D341Med (cell line): ENCODE results near the gene LRRC8A.
A peak's percentile ranks its signal among the peaks of the same experiment; 100 is the strongest.
"Not testable (repeated sequence)": the region's sequence is repeated elsewhere in the genome, so short reads cannot be mapped to it uniquely, and the experiment has no call there.

Experiments used
- DNase-seq: peaks from one replicate; pipeline ENCODE4 v3.0.0; 2012; ENCODE audit warnings: low spot score

LRRC8A gene

GRCh38 chr9:128870128-128870940 is 11.6 kb upstream of the LRRC8A start:
- no peak for DNase-seq

GRCh38 chr9:128870941-128871265 is 11.0 kb upstream of the LRRC8A start:
- DNase-seq: not testable (repeated sequence)

DNA sequence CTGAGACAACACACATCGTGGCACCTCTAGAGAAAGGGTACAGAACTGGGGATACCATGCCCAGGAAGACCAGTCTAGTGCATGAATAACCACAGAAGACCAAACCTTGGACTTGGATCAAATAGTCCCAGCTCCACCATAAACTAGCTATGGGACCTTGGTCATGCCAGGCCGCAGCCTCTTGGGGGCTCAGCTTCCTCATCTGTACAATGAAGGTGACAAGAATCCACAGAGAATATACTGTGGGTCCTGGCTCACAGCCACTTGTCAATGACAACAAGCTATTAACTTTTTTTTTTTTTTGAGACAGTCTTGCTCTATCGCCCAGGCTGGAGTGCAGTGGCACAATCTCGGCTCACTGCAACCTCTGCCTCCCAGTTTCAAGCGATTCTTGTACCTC is 4.1 kb upstream of the LRRC8A start:
- DNase-seq: no peak

- peak; percentile 39 for DNase-seq
Measured at GRCh38 chr9:128882677-128883603, 1.0 kb downstream of the LRRC8A start.

DNA sequence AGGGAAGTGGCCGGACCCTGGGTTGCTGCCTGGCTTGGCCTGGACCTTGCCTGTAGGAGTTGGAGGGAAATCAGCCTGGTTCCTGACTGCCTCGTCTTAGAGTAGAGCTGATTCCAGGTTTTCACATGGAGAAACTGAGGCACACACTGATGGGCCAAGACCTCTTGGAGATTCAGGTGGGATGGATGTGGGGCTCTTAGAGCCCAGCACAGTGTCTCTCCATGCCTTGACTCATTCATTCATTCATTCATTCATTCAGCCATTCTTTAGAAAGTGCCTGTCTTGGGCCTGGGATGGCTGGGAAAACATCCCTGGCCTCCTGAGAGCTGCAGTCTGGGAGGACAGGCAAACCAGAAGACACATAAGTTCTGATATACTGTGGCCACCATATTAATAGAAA is 2.2 kb downstream of the LRRC8A start:
- DNase-seq: no peak

DNA sequence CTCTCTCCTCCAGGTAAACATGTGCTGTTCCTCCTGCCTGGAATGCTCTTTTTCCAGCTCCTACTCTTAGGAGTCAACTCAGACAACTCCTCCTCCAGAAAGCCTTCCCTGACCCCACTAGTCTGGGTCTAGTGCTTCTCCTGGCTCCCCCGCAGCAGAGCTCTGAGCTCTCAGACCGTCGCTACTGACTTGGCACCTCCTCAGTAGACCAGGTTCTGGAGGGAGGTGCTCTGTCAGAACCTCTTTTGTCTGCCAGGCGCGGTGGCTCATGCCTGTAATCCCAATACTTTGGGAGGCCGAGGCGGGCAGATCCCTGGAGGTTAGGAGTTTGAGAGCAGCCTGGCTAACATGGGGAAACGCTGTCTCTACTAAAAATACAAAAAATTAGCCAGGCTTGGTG is 3.4 kb downstream of the LRRC8A start:
- no peak for DNase-seq

- no peak for DNase-seq
Measured at GRCh38 chr9:128885798-128886197, 3.9 kb downstream of the LRRC8A start.

GRCh38 chr9:128886211-128886891 is 4.4 kb downstream of the LRRC8A start:
- no peak for DNase-seq

DNA sequence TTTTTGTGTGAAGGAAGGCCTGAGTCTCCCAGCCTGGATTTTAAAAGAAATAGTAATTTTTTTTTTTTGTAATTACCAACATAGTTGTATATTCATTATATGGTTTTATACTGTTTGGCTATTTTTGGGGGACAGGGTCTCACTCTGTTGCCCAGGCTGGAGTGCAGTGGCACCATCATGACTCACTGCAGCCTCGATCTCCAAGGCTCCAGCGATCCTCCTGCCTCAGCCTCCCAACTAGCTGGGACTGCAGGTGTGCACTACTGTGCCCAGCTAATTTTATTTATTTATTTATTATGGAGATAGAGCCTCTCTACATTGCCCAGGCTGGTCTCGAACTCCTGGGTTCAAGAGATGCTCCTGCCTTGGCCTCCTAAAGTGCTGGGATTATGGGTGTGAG is 5.1 kb downstream of the LRRC8A start:
- DNase-seq: no peak

- DNase-seq: no peak
Measured at GRCh38 chr9:128887914-128888350, 6.0 kb downstream of the LRRC8A start.

- DNase-seq: no peak
Measured at GRCh38 chr9:128891321-128892220, 9.6 kb downstream of the LRRC8A start.

GRCh38 chr9:128892221-128892921 is 10.4 kb downstream of the LRRC8A start:
- no peak for DNase-seq

GRCh38 chr9:128893354-128893753 is 11.4 kb downstream of the LRRC8A start:
- no peak for DNase-seq

- DNase-seq: no peak
Measured at GRCh38 chr9:128894764-128895163, 12.8 kb downstream of the LRRC8A start.

DNA sequence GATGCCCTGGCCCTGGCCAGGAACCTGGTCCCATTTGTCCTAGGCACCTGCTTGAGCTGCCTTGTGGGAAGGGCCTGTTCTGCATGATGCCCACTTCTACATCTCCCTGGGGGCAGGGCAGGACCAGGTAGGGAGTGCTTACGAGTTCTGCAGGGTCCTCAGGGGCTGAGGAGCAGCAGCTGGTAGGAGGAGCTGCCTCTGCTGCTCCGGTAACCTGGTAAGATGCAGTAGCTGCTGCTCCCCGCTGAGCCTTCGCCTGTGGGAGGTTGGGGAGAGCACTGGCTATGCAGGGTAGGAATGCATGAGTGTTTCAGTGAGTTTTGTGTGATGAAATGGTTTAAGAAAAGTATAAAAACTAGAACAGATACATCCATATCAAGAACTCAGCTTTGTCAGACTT is 13.6 kb downstream of the LRRC8A start:
- no peak for DNase-seq

- no peak for DNase-seq
Measured at GRCh38 chr9:128898382-128898781, 16.4 kb downstream of the LRRC8A start.

DNA sequence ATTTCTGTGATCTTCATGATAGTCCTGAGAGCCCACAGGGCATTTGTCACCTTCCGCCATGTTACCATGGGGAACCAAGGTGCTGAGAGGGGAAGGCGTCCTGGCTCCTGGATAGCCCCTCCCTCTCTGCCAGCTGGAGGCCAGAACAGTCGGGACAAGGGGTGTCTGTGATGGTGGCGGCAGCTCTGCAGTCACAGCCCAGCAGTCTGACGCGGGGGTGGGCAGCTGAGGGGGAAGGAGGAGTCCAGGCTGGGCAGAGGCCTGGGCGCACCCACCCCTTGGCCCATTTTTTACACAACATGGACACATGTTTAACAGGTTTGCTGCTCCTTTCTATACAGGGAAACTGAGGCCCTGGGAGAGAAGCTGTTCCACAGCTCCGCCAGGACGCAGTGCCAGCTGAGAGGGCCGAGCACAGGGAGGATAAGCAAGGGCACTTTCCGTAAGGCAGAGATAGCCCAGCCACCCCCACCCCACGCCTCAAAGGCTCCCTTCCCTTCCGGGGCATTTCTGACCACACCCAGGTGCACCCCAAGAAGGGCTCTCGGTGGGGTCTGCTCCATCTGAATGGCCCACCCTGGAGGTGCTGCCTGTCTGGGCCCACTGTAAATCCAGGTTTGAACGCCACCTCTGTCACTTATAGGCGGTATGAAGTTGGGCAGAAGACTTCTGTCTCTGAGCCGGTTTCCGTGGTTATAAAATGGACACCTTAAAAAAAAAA is 17.1 kb downstream of the LRRC8A start:
- no peak for DNase-seq

DNA sequence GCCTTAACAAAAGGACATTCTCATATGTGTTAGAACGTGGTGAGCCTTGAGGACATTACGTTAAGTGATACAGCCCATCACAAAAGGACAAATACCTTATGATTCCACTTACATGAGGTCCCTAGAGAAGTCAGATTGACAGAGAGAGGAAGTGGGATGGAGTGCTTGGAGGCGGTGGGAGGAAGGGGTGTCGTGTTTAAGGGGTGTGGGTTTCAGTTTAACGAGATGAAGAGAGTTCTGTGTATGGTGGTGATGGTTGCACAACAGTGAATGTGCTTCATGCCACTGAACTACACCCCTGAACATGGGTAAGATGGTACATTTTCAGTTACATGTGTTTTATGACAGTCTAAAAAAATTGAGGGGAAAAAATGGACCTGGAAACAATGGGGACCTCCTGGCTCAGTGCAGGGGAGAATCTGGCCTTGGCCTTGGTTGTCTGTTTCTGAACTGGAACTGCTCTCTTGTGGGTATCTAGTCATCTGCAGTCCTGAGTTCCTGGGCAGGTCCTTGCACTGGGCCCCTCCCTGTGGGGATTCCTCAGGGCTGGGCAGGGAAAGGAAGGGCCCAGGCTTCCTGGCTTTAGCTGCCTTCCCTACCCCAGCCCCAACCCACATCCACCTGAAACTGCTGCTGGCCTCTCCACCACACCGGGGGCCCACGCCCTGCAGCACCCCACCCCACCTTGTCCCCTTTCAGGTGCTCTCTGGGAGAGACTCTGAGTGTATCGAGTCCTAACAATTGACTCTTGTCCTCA is 17.8 kb downstream of the LRRC8A start:
- no peak for DNase-seq

DNA sequence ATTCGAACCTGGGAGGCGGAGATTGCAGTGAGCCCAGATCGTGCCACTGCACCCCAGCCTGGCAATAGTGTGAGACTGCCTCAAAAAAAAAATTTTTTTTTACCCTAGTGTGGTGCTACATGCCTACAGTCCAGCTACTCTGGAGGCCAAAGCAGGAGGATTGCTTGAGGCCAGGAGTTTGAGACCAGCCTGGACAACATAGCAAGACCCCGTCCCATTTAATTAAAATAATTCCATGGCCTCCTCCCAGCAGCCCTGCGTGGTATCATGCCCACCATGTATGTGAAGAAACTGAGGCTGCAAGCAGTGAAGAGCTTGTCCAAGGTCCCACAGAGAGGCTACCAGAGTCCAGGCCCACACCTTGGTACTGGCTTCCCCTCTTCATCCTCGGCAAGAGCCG is 19.4 kb downstream of the LRRC8A start:
- no peak for DNase-seq

GRCh38 chr9:128901822-128902221 is 19.9 kb downstream of the LRRC8A start:
- no peak for DNase-seq
